Measurements from ENCODE around the gene FAM177B. TPM values are rescaled to one million over a fixed set of nuclear protein-coding genes. Genes with fewer than 3 reads are reported as not detected.

The FAM177B gene
- total RNA-seq, 2 donors from 2014 or later: not detected

GRCh38 chr1:222702210-222702609 is 34.8 kb upstream of the FAM177B start:
- no peak overlapping the region for H3K4me3 ChIP-seq
- no peak overlapping the region for H3K27ac ChIP-seq
- H3K9me3 ChIP-seq: no peaks in the 10 kb centered on the region
- H3K36me3 ChIP-seq: no peaks in the 10 kb centered on the region
- no peak for TF ChIP-seq CTCF (IDR thresholded peaks at IDR 0.05)
- no peaks in the 10 kb centered on the region for H3K27me3 ChIP-seq
- no peaks in the 10 kb centered on the region for H3K4me1 ChIP-seq
- no peak for DNase-seq (ENCODE audit: low spot score)

- no peak for TF ChIP-seq CTCF (IDR thresholded peaks at IDR 0.05)
- no peak overlapping the region for H3K4me3 ChIP-seq
- DNase-seq (ENCODE audit: low spot score): no peak
- no peaks in the 10 kb centered on the region for H3K4me1 ChIP-seq
- H3K36me3 ChIP-seq: no peaks in the 10 kb centered on the region
- H3K27ac ChIP-seq: no peak overlapping the region
- H3K27me3 ChIP-seq: no peaks in the 10 kb centered on the region
- H3K9me3 ChIP-seq: no peaks in the 10 kb centered on the region
Measured at GRCh38 chr1:222704260-222704659, 32.7 kb upstream of the FAM177B start.

- no peak for TF ChIP-seq CTCF (IDR thresholded peaks at IDR 0.05)
- Histone ChIP-seq H3K27ac (no peak overlapping the region), H3K4me1 (peaks cover 0 to 18% of the 10 kb centered on the region in 2 donors), H3K9me3 (no peaks in the 10 kb centered on the region), H3K36me3 (no peaks in the 10 kb centered on the region), H3K27me3 (no peaks in the 10 kb centered on the region), H3K4me3 (no peak overlapping the region)
- DNase-seq (ENCODE audit: low spot score): no peak
Measured at GRCh38 chr1:222706815-222707214, 30.2 kb upstream of the FAM177B start.

- H3K9me3 ChIP-seq: no peaks in the 10 kb centered on the region
- TF ChIP-seq CTCF (IDR thresholded peaks at IDR 0.05): no peak
- no peak overlapping the region for H3K4me3 ChIP-seq
- no peaks in the 10 kb centered on the region for H3K27me3 ChIP-seq
- no peak for DNase-seq (ENCODE audit: low spot score)
- H3K4me1 ChIP-seq: peaks cover 0 to 18% of the 10 kb centered on the region in 2 donors
- H3K36me3 ChIP-seq: no peaks in the 10 kb centered on the region
- no peak overlapping the region for H3K27ac ChIP-seq
Measured at GRCh38 chr1:222709700-222710153, 27.3 kb upstream of the FAM177B start.

- no peak for TF ChIP-seq CTCF (IDR thresholded peaks at IDR 0.05)
- no peaks in the 10 kb centered on the region for H3K27me3 ChIP-seq
- DNase-seq (ENCODE audit: low spot score): peak; percentile 73
- H3K9me3 ChIP-seq: no peaks in the 10 kb centered on the region
- peaks cover 7% of the 10 kb centered on the region for H3K36me3 ChIP-seq
- peak overlapping the region; percentile 85 to 90 for H3K4me3 ChIP-seq
- H3K4me1 ChIP-seq: peaks cover 0 to 18% of the 10 kb centered on the region in 2 donors
- H3K27ac ChIP-seq: peak overlapping the region; percentile 94 to 99
Measured at GRCh38 chr1:222711319-222712252, 25.4 kb upstream of the FAM177B start.
